Esophagus squamous epithelium (tissue), 4 donors: ENCODE data around the gene ARMC5.

Experiments used
- POLR2A ChIP-seq, 4 donors: fragments of 450-650 bp; IDR thresholded peaks; one replicate each; pipeline ENCODE4 v1.6.1; 2017; ENCODE audit warnings: antibody characterized with exemption in 4 of 4, mild to moderate bottlenecking in 4 of 4, moderate library complexity in 3 of 4
- TF ChIP-seq, protein P1 (sequence below), 6 experiments: fragments of 450-650 bp in 4 of 6; fragments of 200-600 bp in 2 of 6; sonication (generic) in 2 of 6; IDR thresholded peaks; one replicate each; pipeline ENCODE4 v1.5.1; 2016 to 2019; ENCODE audit warnings: antibody characterized with exemption in 6 of 6, mild to moderate bottlenecking in 4 of 6, moderate library complexity in 4 of 6

DNA sequence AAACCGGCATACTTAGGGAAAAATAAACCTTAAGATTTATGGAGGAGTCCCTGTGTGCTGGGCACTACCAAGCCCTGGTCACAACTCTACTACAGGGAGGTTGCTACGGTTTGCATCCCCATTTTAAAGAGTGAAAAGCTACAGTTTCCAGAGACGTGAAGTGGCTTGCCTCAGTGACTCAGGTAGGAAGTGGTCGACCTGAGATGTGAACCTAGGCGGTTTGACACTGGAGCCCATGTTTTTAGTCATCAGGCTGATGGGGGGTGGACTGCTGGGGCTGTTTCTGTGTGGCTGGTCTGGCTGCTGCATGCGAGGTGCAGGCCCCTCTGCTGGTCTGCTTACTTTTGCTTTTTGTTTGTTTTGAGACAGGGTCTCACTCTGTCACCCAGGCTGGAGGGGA is 37.7 kb upstream of the ARMC5 start:
- no peak for TF ChIP-seq POLR2A (IDR thresholded peaks at IDR 0.05)
- TF ChIP-seq, protein P1, sequence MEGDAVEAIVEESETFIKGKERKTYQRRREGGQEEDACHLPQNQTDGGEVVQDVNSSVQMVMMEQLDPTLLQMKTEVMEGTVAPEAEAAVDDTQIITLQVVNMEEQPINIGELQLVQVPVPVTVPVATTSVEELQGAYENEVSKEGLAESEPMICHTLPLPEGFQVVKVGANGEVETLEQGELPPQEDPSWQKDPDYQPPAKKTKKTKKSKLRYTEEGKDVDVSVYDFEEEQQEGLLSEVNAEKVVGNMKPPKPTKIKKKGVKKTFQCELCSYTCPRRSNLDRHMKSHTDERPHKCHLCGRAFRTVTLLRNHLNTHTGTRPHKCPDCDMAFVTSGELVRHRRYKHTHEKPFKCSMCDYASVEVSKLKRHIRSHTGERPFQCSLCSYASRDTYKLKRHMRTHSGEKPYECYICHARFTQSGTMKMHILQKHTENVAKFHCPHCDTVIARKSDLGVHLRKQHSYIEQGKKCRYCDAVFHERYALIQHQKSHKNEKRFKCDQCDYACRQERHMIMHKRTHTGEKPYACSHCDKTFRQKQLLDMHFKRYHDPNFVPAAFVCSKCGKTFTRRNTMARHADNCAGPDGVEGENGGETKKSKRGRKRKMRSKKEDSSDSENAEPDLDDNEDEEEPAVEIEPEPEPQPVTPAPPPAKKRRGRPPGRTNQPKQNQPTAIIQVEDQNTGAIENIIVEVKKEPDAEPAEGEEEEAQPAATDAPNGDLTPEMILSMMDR (IDR thresholded peaks at IDR 0.05), result no peak
